Keratinocyte (primary cell): Measurements from ENCODE around the gene TALDO1.

Source experiments
- EZH2 ChIP-seq: IDR thresholded peaks from one replicate; pipeline ENCODE4 v1.6.1; 2012; ENCODE audit warnings: inconsistent platforms, mild to moderate bottlenecking, low read length, moderate library complexity
- TF ChIP-seq, protein P1 (sequence below), 3 experiments: IDR thresholded peaks in 1 of 3; conservative IDR thresholded peaks in 1 of 3; optimal IDR thresholded peaks in 1 of 3; 2 replicates in 2 of 3; 3 replicates in 1 of 3; pipeline versions ENCODE3 to v1.5.1; 2011; ENCODE audit warnings: low read length in 3 of 3, mild to moderate bottlenecking in 3 of 3, moderate library complexity in 2 of 3, control low read depth in 1 of 3, inconsistent platforms in 1 of 3; ENCODE audit not compliant: insufficient read depth in 2 of 3; ENCODE audit errors: extremely low read depth in 1 of 3

DNA sequence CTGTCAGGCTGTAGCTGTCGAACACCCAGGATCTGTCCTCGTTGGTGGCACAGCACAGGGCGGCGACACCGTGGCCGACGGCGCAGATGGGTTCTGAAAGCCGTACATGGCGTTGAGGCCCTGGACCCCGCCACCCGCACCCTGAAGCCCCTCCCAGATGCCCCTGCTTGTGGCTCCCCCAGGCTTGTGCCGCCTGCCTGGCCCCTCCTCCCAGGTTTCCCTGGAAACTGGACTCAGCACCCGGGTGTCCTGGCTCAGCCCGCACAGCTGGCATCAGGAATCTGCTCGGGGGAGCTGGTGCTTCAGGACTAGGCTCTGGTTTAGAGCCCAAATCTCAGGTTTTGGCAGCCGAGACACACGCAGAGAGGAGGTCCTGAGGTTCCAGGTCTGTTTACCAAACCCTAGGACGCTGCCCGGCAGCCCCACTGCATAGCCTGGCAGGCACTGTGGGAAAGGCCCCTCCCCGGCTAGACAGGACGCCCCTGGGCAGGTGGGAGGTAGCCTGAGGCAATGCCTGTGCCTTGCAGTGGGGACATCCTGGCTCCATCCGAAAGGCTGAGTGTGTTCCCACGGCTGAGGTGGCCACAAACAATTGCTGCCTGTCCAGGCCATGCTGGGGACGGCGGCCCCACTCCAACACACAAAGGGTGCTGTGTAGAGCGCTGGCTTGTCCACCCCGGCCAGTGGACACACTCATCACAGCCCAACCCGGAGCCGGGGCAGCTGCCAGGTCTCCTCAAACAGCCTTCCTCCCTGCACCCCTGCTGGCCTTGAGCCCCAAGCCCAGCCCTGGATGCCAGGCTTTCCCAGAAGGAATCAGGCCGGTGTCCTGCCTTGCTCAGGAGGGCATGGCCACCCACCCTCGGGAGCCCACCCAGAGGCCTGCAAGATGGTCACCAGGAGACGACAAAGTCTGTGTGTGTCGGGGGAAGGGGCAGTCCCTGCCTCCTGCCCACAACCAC is 25.4 kb downstream of the TALDO1 start:
- TF ChIP-seq, protein P1, sequence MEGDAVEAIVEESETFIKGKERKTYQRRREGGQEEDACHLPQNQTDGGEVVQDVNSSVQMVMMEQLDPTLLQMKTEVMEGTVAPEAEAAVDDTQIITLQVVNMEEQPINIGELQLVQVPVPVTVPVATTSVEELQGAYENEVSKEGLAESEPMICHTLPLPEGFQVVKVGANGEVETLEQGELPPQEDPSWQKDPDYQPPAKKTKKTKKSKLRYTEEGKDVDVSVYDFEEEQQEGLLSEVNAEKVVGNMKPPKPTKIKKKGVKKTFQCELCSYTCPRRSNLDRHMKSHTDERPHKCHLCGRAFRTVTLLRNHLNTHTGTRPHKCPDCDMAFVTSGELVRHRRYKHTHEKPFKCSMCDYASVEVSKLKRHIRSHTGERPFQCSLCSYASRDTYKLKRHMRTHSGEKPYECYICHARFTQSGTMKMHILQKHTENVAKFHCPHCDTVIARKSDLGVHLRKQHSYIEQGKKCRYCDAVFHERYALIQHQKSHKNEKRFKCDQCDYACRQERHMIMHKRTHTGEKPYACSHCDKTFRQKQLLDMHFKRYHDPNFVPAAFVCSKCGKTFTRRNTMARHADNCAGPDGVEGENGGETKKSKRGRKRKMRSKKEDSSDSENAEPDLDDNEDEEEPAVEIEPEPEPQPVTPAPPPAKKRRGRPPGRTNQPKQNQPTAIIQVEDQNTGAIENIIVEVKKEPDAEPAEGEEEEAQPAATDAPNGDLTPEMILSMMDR (optimal IDR thresholded peaks at IDR 0.05 in 1 of 3, IDR thresholded peaks at IDR 0.05 in 1 of 3, conservative IDR thresholded peaks at IDR 0.05 in 1 of 3; ENCODE audit: extremely low read depth in 1 of 3, insufficient read depth in 2 of 3, low read length in 3 of 3): no peak
- TF ChIP-seq EZH2: no peak
